IPS DF 4.7 (cell line): ENCODE data around the gene CCDC54.
"Not testable (repeated sequence)": the region's sequence is repeated elsewhere in the genome, so short reads cannot be mapped to it uniquely, and the experiment has no call there.

Source experiments
- DNase-seq: peaks from one replicate; pipeline ENCODE4 v3.0.0-alpha.2; 2013; ENCODE audit warnings: low spot score; ENCODE audit errors: extremely low read depth

The CCDC54 gene

GRCh38 chr3:107377151-107377550 is at the start of gene CCDC54:
Gene CCDC54, plus strand, starts transcription at chr3:107377439. Its CDS starts 149 bp downstream, at chr3:107377588.
- no peak for DNase-seq

DNA sequence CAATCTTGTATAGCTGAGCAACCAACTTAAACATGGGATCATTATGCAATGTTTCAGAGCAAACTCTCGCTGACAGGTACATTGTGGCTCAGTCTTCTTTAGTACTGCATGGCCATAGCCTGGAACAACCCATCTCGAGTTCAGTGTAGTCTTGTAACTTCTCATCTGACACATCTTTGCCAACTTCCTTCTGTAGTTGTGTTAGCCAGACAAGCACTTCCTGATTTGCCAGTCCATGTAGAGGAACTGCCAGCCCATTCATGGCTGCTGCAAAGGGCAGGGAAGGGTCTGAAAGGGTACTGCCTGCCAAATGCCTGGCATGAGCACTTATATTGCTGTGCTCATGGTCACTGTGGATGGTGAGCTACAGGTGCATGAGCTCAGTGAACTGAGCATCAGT is 49.2 kb upstream of the CCDC54 start:
- no peak for DNase-seq

DNA sequence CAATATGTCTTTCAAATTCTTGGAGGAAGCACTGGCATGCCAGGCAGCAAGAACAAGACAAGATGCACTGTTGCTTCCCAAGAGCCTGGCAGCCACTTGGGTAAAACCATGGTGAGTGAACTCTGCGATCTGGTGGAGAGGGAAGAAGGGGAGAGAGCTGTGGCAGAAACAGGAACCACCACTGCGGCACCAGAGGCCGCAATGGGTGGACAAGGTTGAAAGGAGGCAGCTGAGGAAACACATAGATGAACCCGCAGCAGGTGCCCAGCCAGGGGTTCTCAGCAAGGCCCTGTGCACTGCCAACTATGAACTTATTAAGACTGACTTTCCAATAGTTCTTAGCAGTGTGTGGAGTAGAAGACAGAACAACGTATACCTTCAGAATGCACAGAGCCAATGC is 48.2 kb upstream of the CCDC54 start:
- no peak for DNase-seq

GRCh38 chr3:107339690-107340089 is 37.5 kb upstream of the CCDC54 start:
- DNase-seq: not testable (repeated sequence)

- no peak for DNase-seq
These were observed 32.5 kb upstream of the CCDC54 start for GRCh38 chr3:107344722-107345121.

- no peak for DNase-seq
These were observed 31.3 kb upstream of the CCDC54 start for GRCh38 chr3:107345822-107346405.

DNA sequence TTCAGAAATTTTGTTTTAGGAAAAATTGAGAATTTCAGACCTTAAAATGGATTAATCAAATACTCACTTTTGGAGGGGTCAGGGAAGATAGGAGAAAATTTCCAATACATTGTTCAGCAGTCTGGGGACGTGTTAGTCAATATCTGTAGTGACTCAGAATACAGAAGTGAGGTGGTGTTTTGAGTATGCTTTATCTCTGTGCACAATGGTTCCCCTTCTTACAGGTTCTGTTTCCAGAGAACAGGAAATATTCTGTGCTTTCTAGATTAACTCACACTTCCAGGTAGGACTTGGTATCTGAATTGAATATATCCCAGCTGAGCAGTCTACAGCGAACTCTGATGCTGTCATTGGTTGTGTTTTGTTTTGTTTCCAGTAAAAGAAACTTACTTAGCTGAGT is 30.7 kb upstream of the CCDC54 start:
- DNase-seq: no peak

DNA sequence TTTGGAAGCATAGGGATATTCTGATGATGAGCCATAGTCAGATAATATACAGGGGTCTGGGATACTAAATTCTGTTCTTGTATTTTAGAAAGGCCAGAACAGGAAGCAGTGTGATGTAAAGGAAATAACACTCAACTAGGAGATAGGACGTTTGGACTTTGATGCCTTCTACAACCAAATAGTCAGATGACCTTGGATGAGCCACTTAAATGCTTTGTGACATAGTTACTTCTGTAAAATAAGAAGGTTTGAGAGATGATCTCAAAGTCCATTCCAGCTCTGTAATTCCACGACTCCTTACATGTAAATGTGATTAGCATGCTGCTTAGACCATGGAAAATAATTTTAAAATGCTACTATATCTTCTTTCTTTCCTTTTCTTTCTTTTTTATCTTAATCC is 29.5 kb upstream of the CCDC54 start:
- no peak for DNase-seq

GRCh38 chr3:107356706-107357105 is 20.5 kb upstream of the CCDC54 start:
- no peak for DNase-seq

DNA sequence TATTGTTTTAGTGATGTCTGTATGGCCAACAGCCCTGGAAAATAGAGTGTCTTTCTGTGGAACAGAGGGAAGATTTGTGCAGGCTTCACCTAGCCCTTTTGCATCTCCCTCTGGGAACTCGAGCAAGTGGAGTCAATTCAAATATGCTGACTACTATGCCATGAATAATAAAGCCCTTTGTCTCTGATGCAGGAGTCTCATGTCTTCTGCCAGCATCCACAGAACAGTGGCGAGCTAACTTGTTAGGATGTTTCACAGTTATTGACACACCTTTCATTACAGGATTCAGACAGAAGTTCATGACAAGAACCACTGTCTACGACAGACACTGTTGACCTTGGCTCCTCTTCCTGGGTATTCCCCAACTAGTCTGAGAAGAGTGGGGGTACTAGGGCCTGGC is 15.6 kb upstream of the CCDC54 start:
- no peak for DNase-seq

- no peak for DNase-seq
These were observed 12.2 kb upstream of the CCDC54 start for GRCh38 chr3:107365051-107365450.

- peak; percentile 30 for DNase-seq
These were observed 10.5 kb upstream of the CCDC54 start for GRCh38 chr3:107366766-107367165.

- DNase-seq: no peak
These were observed 9.9 kb upstream of the CCDC54 start for GRCh38 chr3:107367353-107367752.

DNA sequence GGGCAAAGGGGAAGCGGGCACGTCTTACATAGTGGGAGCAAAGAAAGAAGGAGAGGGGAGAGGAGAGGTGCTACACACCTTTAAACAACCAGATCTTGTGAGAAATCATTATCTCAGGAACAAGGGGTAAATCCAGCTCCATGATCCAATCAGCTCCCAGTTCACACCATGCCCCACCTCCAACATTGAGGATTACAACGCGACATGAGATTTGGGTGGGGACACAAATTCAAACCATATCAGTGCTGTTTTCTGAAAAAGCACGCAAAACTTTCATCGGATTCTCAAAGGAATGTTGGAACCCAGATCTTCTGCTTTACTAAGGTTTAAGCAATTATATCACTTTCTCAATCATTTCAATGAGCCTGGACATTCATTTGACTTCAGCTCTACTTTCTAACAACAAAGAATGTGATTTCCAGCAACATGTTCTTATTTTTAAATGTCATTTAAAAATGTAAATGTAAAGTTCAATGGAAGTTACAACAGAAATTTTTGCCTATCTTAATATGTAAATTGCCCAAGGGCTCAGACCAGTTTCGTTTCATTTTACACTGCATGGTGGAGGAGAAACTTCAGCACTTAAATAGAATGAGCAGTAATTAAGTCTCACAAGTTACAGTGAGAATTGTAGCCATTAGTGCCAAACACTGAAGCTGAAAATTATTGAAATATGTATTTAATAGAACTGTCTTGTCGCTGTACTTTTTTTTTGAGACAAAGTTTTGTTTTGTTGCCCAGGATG is 8.4 kb upstream of the CCDC54 start:
- no peak for DNase-seq

DNA sequence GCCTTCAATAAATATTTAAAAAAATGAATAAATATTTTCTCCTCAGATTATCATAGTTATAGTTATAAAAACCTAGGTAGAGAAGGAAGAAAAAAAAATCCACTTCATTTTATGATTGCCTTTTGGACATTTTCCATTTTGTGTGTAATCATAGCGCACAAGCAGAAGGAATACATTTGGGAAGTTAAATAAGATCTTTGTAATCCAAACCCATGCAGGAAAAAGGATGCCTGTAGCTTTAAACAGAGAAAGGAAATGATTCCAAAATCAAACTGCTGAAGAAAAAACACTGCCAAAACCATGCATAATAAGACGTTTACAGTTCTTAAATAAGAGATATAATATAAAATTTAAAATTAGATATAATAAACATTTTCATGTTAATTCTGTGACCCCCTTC is 7.4 kb upstream of the CCDC54 start:
- DNase-seq: no peak

DNA sequence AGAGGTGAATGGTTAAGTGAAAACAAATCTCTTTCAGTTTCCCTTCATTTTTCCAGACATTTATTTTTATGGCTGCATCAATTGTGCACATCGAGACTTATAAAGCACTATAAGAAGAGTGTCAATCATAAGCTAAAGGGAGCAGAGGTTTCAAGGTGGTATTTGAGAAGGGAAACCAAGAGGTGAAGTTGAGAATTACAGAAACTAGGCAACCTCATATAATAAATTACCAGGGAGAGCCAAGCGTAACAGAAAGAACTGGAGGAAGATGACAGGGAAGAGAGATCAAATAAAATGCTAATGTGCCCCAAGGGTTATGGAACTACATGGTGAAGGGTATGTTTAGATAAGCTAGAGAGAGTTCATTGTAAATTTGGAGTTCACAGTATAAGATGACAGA is 6.3 kb upstream of the CCDC54 start:
- no peak for DNase-seq

GRCh38 chr3:107372506-107372905 is 4.7 kb upstream of the CCDC54 start:
- no peak for DNase-seq

DNA sequence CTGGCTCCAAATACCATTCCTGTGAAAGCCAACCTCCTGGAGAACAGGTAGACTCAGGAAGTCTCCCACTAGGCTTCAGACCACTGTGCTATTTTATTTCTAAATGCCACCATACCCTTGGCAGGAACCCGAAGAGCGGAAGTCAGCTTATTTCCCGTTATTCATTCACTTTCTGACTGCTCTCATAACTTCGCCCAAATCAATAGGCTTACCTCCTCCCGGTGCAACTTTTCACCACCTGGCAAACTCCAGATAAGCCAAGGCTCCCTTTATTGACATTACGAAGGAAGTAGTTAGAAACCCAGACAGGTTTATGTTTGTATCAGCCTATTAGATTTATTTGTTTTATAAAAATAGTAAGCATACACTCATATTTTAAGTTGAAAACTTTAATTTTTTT is 3.3 kb upstream of the CCDC54 start:
- DNase-seq: no peak

- DNase-seq: no peak
These were observed 1.6 kb upstream of the CCDC54 start for GRCh38 chr3:107375682-107376081.

- DNase-seq: no peak
These were observed 5.4 kb downstream of the CCDC54 start for GRCh38 chr3:107382631-107383030.

DNA sequence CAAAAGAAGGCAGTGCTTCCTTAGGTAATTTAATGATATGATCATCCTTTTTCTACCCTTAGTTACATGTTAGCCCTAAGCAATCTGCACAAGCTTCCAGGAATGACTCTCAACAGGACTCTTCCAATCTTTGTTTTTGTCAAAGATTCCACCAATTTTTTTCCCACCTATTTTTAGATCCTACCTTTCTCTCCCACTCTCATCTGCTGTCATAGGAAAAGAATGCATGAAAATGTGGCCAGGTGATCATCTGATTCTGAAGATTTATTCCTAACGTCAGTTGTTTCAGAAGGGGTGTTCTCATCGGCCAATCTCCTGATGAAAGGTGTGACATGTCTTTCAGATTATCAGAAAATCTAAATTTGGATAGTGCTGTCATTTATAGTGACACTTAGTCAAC is 7.2 kb downstream of the CCDC54 start:
- DNase-seq: no peak

DNA sequence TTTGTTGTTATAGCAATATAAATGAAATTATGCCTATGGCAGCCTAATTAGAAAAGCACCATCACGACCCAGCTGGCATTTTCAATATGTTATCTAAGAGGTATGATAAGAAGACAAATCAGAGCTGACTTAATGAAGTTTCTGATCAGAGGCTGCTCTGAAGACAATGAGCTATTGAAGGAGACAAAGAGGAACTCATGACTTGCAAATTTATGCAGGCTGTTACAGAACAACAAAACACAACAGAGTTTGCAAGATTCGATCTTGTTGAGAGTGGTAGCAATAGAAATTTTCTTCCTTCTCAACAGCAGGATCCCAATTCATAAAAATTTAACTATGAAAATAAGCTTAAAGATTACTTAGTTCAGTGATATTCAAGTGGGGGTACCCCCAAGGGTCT is 7.7 kb downstream of the CCDC54 start:
- DNase-seq: no peak

GRCh38 chr3:107387555-107387954 is 10.3 kb downstream of the CCDC54 start:
- DNase-seq: no peak
